ELF-1 (cell line): ENCODE results near the gene ITIH3.
A peak's percentile ranks its signal among the peaks of the same experiment; 100 is the strongest.

Experiments
- DNase-seq: peaks from one replicate; pipeline ENCODE4 v3.0.0-alpha.2; 2016; ENCODE audit warnings: low read depth, low spot score

Gene ITIH3

GRCh38 chr3:52845691-52846431 is 51.3 kb downstream of the ITIH3 start:
- DNase-seq, result no peak

DNA sequence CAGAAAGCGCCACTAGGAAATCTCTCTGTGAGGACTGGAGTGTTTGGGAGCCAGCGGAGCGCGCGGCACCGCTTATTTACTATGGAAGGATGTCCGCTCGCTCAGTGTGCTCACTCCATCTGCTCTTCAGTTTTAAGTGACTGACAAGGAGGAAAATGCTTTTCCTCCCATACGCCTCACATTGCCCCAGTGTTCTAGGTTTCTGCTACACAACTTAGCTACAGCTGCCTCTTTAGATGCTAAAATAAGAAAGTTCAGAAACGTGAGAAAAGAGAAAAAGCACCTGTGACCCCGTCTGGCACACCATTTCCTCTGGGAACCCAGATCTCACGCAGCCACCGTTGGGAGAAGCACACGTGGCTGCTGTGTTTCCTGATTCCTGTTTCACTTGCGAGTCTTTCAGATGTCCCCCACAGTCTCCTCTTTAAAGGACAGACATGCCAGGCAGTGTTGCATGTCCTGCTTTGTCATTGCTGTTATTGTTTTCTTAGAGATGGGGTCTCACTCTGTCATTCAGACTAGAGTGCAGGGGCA is 51.9 kb downstream of the ITIH3 start:
- DNase-seq, result no peak

DNA sequence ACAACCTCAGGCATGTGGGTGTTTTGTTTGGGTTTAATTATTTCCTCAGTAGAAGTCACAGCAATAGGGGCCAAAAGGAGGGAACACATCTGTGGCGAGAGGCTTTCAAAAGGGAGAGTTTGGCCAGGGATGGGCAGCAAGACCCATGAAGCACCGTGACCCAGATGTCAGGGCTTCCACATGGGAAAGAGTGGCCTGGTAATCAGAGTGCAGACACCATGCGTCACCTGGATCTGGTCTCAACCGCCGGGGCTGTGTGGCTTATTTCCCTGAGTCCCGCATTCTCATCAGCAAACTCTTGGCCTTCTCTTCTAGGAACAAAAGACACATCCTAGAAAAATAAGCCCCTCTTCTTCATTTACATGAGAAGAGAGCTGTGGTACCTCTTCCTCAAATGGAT is 52.6 kb downstream of the ITIH3 start:
- no peak for DNase-seq

GRCh38 chr3:52847726-52848125 is 53.1 kb downstream of the ITIH3 start:
- no peak for DNase-seq

- no peak for DNase-seq
Observed at GRCh38 chr3:52848617-52849016, 54.0 kb downstream of the ITIH3 start.

- no peak for DNase-seq
Observed at GRCh38 chr3:52849656-52850055, 55.1 kb downstream of the ITIH3 start.

- DNase-seq, result peak; percentile 93
Observed at GRCh38 chr3:52851348-52851747, 56.8 kb downstream of the ITIH3 start.

GRCh38 chr3:52852419-52852818 is 57.8 kb downstream of the ITIH3 start:
- DNase-seq, result no peak

DNA sequence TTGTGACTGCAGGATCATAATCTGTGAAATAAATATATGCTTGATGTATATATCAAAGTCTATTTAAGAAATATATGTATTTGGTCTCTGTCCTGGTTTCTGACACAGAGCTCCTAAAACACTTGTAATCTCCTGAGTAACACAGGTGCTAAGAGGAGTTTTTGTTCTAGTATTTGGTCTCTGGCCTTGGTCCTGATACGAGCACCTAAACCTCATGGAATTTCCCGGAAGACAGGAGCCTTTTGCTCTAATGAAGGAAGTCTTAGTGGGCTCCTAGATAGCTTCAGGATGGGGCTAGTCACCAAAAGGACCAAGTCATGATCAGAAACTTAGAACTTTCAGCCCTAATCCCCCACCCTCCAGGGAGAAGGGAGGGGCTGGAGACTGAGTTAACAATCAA is 59.4 kb downstream of the ITIH3 start:
- no peak for DNase-seq

- no peak for DNase-seq
Observed at GRCh38 chr3:52856666-52857065, 62.1 kb downstream of the ITIH3 start.

GRCh38 chr3:52857133-52857532 is 62.5 kb downstream of the ITIH3 start:
- DNase-seq, result no peak

DNA sequence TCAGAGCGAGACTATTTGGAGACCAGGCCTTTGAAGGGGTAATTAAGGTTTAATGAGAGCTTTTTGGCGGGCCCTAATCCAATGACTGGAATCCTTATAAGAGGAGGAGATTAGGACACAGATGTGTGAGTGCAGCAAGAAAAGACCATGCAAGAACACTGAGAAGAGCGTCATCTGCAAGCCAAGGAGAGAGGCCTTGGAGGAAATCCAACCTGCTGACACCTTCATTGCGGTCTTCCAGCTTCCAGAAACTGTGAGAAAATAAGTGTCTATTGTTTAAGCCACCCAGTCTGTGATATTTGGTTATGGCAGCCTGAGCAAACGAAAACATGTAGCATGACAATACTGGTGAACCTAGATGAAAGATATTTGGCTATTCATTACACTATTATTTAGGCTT is 63.3 kb downstream of the ITIH3 start:
- no peak for DNase-seq
